ENCODE results near the gene BET1L.

Gene BET1L

DNA sequence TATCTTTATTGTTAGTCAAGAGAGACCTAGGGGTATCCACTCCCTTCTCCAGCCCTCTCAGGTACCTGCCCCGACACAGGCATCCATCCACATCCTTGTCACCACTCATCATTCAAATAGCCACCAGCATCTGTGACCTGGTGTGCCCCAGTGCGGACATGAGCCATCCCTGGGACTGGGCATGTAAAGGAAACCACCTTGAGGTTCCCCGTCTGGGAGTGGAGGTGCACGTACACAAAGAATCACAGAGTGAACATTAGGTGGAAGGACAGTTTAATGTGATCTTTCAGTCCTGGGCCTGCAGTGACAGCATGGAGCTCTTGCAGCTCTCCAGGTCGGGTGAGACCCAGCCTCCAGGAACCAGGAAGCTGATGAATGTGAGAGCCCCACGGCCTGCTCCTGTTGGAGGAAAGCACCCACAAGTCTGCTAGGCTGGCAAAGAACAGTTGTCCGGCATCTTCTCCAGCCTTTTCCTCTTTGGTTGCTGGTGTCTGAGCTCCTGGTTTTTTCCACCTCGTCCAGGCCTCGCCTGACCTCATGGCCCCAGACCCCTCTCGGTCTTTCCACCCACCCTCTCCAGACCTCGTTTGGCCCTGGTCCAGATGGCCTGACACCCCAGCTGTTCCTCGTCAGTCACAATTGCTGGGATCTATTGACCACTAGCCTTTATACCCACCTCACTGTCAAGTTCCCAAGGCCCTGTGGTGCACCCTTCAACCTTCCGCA, 46.1 kb upstream of the BET1L start:
- Histone ChIP-seq H4K91ac (ENCODE audit: low read length) (no peak overlapping the region), H3K36me3 (ENCODE audit: control insufficient read depth in 1 of 2, insufficient read depth in 2 of 2, low read depth in 1 of 2, low read length in 2 of 2) (peaks cover 43 to 55% of the 10 kb centered on the region in 2 experiments), H2AFZ (ENCODE audit: low read depth, low read length) (no peak overlapping the region), H3K4me3 (ENCODE audit: insufficient read depth in 1 of 2, low read depth in 1 of 2, low read length in 2 of 2) (no peak overlapping the region), H3K4ac (ENCODE audit: low read depth in 1 of 2, low read length in 2 of 2) (no peak overlapping the region), H3K14ac (ENCODE audit: low read length in 2 of 2) (no peak overlapping the region), H4K8ac (ENCODE audit: low read length) (no peak overlapping the region), H3K4me2 (ENCODE audit: low read length, poor library complexity, severe bottlenecking) (no peak overlapping the region), H2BK12ac (ENCODE audit: low read length in 2 of 2) (no peak overlapping the region), H3K9me3 (ENCODE audit: control insufficient read depth, low read length) (no peaks in the 10 kb centered on the region), H3K18ac (ENCODE audit: low read depth in 1 of 2, low read length in 2 of 2) (no peak overlapping the region), H3K9ac (ENCODE audit: low read length) (no peak overlapping the region), H3K23ac (ENCODE audit: low read length in 2 of 2) (no peak overlapping the region), H3K27me3 (ENCODE audit: control insufficient read depth in 1 of 2, insufficient read depth in 1 of 2, low read length in 2 of 2) (peaks cover 0 to 13% of the 10 kb centered on the region in 2 experiments), H3K4me1 (ENCODE audit: control insufficient read depth, insufficient read depth, low read depth, low read length) (no peaks in the 10 kb centered on the region), H2BK120ac (ENCODE audit: low read depth, low read length) (no peak overlapping the region), H2BK15ac (ENCODE audit: low read depth, poor library complexity, severe bottlenecking) (no peak overlapping the region), H3K27ac (ENCODE audit: low read length, poor library complexity, severe bottlenecking) (no peak overlapping the region), H2AK5ac (ENCODE audit: low read length, severe bottlenecking) (no peak overlapping the region), H3K79me1 (replicated peaks; ENCODE audit: low read length, poor library complexity, severe bottlenecking) (peaks cover 10% of the 10 kb centered on the region), H2BK5ac (ENCODE audit: low read depth, low read length, poor library complexity, severe bottlenecking) (no peak overlapping the region)
- no peak for DNase-seq
- WGBS: 85% methylated on average over 13 of the region's 13 CpGs

DNA sequence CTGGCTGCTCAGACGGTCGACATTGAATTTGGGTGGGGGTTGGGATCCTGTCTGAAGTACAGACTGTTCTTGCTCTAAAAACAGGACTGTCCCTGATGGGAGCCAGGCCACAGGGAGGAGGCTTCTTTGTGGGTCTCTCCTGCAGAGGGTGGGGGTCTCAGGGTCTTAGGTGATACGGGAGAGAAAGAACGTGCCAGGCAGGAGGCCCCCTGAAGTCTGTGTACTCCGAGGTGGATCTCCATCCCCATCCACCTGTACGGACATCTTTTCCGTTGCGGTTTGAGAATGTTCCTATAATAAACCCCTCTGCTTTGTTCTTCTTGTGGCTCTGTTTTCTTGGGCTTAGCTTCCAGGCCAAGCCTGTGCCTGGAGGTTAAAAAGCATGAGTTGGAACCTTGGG, 45.5 kb upstream of the BET1L start:
- Histone ChIP-seq H3K27ac (ENCODE audit: low read length, poor library complexity, severe bottlenecking) (no peak overlapping the region), H3K4me3 (ENCODE audit: insufficient read depth in 1 of 2, low read depth in 1 of 2, low read length in 2 of 2) (no peak overlapping the region), H2BK15ac (ENCODE audit: low read depth, poor library complexity, severe bottlenecking) (no peak overlapping the region), H3K9me3 (ENCODE audit: control insufficient read depth, low read length) (no peaks in the 10 kb centered on the region), H3K4me1 (ENCODE audit: control insufficient read depth, insufficient read depth, low read depth, low read length) (no peaks in the 10 kb centered on the region), H3K36me3 (ENCODE audit: control insufficient read depth in 1 of 2, insufficient read depth in 2 of 2, low read depth in 1 of 2, low read length in 2 of 2) (peaks cover 46 to 61% of the 10 kb centered on the region in 2 experiments), H4K91ac (ENCODE audit: low read length) (no peak overlapping the region), H3K4me2 (ENCODE audit: low read length, poor library complexity, severe bottlenecking) (no peak overlapping the region), H3K14ac (ENCODE audit: low read length in 2 of 2) (no peak overlapping the region), H3K4ac (ENCODE audit: low read depth in 1 of 2, low read length in 2 of 2) (no peak overlapping the region), H3K23ac (ENCODE audit: low read length in 2 of 2) (no peak overlapping the region), H4K8ac (ENCODE audit: low read length) (no peak overlapping the region), H2AFZ (ENCODE audit: low read depth, low read length) (no peak overlapping the region), H2BK5ac (ENCODE audit: low read depth, low read length, poor library complexity, severe bottlenecking) (no peak overlapping the region), H3K18ac (ENCODE audit: low read depth in 1 of 2, low read length in 2 of 2) (no peak overlapping the region), H3K79me1 (replicated peaks; ENCODE audit: low read length, poor library complexity, severe bottlenecking) (peaks cover 10% of the 10 kb centered on the region), H2AK5ac (ENCODE audit: low read length, severe bottlenecking) (no peak overlapping the region), H3K9ac (ENCODE audit: low read length) (no peak overlapping the region), H2BK120ac (ENCODE audit: low read depth, low read length) (no peak overlapping the region), H3K27me3 (ENCODE audit: control insufficient read depth in 1 of 2, insufficient read depth in 1 of 2, low read length in 2 of 2) (peaks cover 0 to 7% of the 10 kb centered on the region in 2 experiments), H2BK12ac (ENCODE audit: low read length in 2 of 2) (no peak overlapping the region)
- WGBS: 97% methylated on average over 6 of the region's 8 CpGs
- DNase-seq: no peak

DNA sequence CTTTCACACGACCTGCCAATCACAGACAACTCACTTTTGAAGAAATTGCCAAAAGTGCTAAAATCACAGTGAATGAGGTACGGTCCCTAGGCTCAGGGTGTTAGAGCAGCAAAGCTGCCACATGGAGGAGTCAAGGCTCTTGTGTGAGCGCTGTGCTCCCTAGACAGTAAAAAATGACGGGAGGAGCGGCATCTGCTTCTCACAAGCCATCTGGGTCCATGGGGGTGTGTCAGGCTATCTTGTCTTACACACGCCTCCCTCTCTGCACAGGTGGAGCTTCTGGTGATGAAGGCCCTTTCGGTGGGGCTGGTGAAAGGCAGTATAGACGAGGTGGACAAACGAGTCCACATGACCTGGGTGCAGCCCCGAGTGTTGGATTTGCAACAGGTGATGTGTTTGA, 44.4 kb upstream of the BET1L start:
- H2BK12ac ChIP-seq (ENCODE audit: low read length in 2 of 2): no peak overlapping the region
- no peak overlapping the region for H3K9ac ChIP-seq (ENCODE audit: low read length)
- H3K27ac ChIP-seq (ENCODE audit: low read length, poor library complexity, severe bottlenecking): no peak overlapping the region
- no peaks in the 10 kb centered on the region for H3K27me3 ChIP-seq (ENCODE audit: control insufficient read depth in 1 of 2, insufficient read depth in 1 of 2, low read length in 2 of 2)
- no peak overlapping the region for H3K4ac ChIP-seq (ENCODE audit: low read depth in 1 of 2, low read length in 2 of 2)
- no peak overlapping the region for H2BK15ac ChIP-seq (ENCODE audit: low read depth, poor library complexity, severe bottlenecking)
- peaks cover 50 to 73% of the 10 kb centered on the region in 2 experiments for H3K36me3 ChIP-seq (ENCODE audit: control insufficient read depth in 1 of 2, insufficient read depth in 2 of 2, low read depth in 1 of 2, low read length in 2 of 2)
- H3K4me2 ChIP-seq (ENCODE audit: low read length, poor library complexity, severe bottlenecking): no peak overlapping the region
- no peaks in the 10 kb centered on the region for H3K9me3 ChIP-seq (ENCODE audit: control insufficient read depth, low read length)
- no peak overlapping the region for H2BK120ac ChIP-seq (ENCODE audit: low read depth, low read length)
- DNase-seq: no peak
- H3K4me3 ChIP-seq (ENCODE audit: insufficient read depth in 1 of 2, low read depth in 1 of 2, low read length in 2 of 2): no peak overlapping the region
- H2AFZ ChIP-seq (ENCODE audit: low read depth, low read length): no peak overlapping the region
- H3K23ac ChIP-seq (ENCODE audit: low read length in 2 of 2): no peak overlapping the region
- H3K4me1 ChIP-seq (ENCODE audit: control insufficient read depth, insufficient read depth, low read depth, low read length): no peaks in the 10 kb centered on the region
- WGBS: 93% methylated on average over 10 of the region's 10 CpGs
- H3K14ac ChIP-seq (ENCODE audit: low read length in 2 of 2): no peak overlapping the region
- no peak overlapping the region for H4K91ac ChIP-seq (ENCODE audit: low read length)
- H2BK5ac ChIP-seq (ENCODE audit: low read depth, low read length, poor library complexity, severe bottlenecking): no peak overlapping the region
- H3K79me1 ChIP-seq (replicated peaks; ENCODE audit: low read length, poor library complexity, severe bottlenecking): peaks cover 10% of the 10 kb centered on the region
- no peak overlapping the region for H3K18ac ChIP-seq (ENCODE audit: low read depth in 1 of 2, low read length in 2 of 2)
- no peak overlapping the region for H2AK5ac ChIP-seq (ENCODE audit: low read length, severe bottlenecking)
- no peak overlapping the region for H4K8ac ChIP-seq (ENCODE audit: low read length)

DNA sequence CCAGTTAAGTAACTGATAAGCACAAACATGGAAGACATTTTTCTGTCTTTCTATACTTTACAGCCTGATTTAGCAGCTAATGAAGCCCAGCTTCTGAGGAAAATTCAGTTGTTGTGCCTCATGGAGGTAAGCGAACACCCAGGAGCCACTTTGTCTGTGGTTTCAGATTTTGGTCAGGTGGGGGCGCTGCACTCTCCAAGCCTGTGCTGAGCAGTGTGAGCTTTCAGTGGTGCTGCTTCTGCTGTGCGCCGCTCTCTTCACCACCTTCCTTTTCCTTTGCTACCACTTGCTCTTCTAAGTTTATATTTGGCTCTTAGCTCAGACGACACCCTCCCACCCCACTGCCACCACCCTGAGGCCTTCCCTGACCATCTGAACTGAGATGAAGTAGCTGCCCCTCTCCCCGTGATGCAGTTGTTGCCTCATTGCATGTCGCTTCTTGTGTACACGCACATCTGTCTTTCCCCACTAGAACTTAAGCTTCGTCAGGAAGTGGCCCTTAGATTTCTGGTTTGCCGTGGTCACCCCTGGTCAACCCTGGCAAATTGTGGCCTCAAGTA, 43.6 kb upstream of the BET1L start:
- H4K91ac ChIP-seq (ENCODE audit: low read length): no peak overlapping the region
- 79% methylated on average over 10 of the region's 10 CpGs for WGBS
- no peak overlapping the region for H3K23ac ChIP-seq (ENCODE audit: low read length in 2 of 2)
- peaks cover 56 to 80% of the 10 kb centered on the region in 2 experiments for H3K36me3 ChIP-seq (ENCODE audit: control insufficient read depth in 1 of 2, insufficient read depth in 2 of 2, low read depth in 1 of 2, low read length in 2 of 2)
- H3K14ac ChIP-seq (ENCODE audit: low read length in 2 of 2): no peak overlapping the region
- no peak overlapping the region for H3K9ac ChIP-seq (ENCODE audit: low read length)
- no peak overlapping the region for H3K4ac ChIP-seq (ENCODE audit: low read depth in 1 of 2, low read length in 2 of 2)
- H3K79me1 ChIP-seq (replicated peaks; ENCODE audit: low read length, poor library complexity, severe bottlenecking): peaks cover 13% of the 10 kb centered on the region
- H3K4me1 ChIP-seq (ENCODE audit: control insufficient read depth, insufficient read depth, low read depth, low read length): no peaks in the 10 kb centered on the region
- peak overlapping the region in 1 of 2 experiments; percentile 85 for H2BK12ac ChIP-seq (ENCODE audit: low read length in 2 of 2)
- no peak overlapping the region for H3K18ac ChIP-seq (ENCODE audit: low read depth in 1 of 2, low read length in 2 of 2)
- no peak overlapping the region for H2BK120ac ChIP-seq (ENCODE audit: low read depth, low read length)
- H3K27me3 ChIP-seq (ENCODE audit: control insufficient read depth in 1 of 2, insufficient read depth in 1 of 2, low read length in 2 of 2): no peaks in the 10 kb centered on the region
- no peak overlapping the region for H2AFZ ChIP-seq (ENCODE audit: low read depth, low read length)
- peak; percentile 68 for DNase-seq
- H4K8ac ChIP-seq (ENCODE audit: low read length): no peak overlapping the region
- H2BK5ac ChIP-seq (ENCODE audit: low read depth, low read length, poor library complexity, severe bottlenecking): no peak overlapping the region
- no peak overlapping the region for H2AK5ac ChIP-seq (ENCODE audit: low read length, severe bottlenecking)
- H3K4me3 ChIP-seq (ENCODE audit: insufficient read depth in 1 of 2, low read depth in 1 of 2, low read length in 2 of 2): no peak overlapping the region
- no peak overlapping the region for H3K27ac ChIP-seq (ENCODE audit: low read length, poor library complexity, severe bottlenecking)
- H3K9me3 ChIP-seq (ENCODE audit: control insufficient read depth, low read length): no peaks in the 10 kb centered on the region
- H3K4me2 ChIP-seq (ENCODE audit: low read length, poor library complexity, severe bottlenecking): no peak overlapping the region
- no peak overlapping the region for H2BK15ac ChIP-seq (ENCODE audit: low read depth, poor library complexity, severe bottlenecking)

Data from mesenchymal stem cell (in vitro differentiated cells and primary cell).